ENCODE data around the gene ITGAL.

The ITGAL gene

DNA sequence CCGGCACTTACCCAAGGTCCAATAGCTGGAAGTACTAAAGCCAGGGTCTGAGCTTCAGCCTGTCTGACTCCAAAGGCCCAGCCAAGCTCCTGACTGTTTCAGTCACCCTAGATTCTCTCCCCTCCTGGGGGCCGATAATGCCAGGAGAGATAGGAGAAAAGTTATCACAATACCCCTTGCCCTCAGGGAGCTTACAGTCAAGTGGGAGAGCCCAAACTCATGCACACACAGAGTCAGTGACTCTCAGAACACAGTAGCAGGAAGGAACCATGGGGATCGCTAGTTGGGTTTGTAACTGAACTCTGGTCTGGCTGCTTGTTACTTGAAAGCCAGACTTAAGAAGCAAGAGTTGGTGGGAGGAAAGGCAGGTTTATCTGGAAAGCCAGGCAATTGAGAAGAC is 39.0 kb downstream of the ITGAL start:
- DNase-seq (ENCODE audit: extremely low spot score): no peak
- TF ChIP-seq NFRKB (IDR thresholded peaks at IDR 0.05) (no peak), L3MBTL2 (conservative IDR thresholded peaks at IDR 0.05) (no peak), ARNT (IDR thresholded peaks at IDR 0.05) (no peak), LEF1 (IDR thresholded peaks at IDR 0.05; ENCODE audit: borderline replicate concordance) (no peak), FOXM1 (IDR thresholded peaks at IDR 0.05; ENCODE audit: borderline replicate concordance) (no peak), ZNF384 (IDR thresholded peaks at IDR 0.05) (no peak), FOXK2 (IDR thresholded peaks at IDR 0.05) (no peak), BHLHE40 (IDR thresholded peaks at IDR 0.05; ENCODE audit: borderline replicate concordance) (no peak), FOXA1 (IDR thresholded peaks at IDR 0.05) (no peak), SUZ12 (IDR thresholded peaks at IDR 0.05) (no peak), TARDBP (IDR thresholded peaks at IDR 0.05) (no peak)
- ChIA-PET POLR2A (interaction anchor here (1.4 to 3.3 kb wide), 2 partner anchors 11 to 13 kb away, joined by 4 to 19 read pairs; no protein-coding TSS in a partner anchor), CTCF (interaction anchor here (1.2 kb wide), 1 partner anchor 17 kb away, joined by 3 read pairs; no protein-coding TSS in a partner anchor)

GRCh38 chr16:30515275-30515674 is 42.7 kb downstream of the ITGAL start:
- TF ChIP-seq, protein P1, sequence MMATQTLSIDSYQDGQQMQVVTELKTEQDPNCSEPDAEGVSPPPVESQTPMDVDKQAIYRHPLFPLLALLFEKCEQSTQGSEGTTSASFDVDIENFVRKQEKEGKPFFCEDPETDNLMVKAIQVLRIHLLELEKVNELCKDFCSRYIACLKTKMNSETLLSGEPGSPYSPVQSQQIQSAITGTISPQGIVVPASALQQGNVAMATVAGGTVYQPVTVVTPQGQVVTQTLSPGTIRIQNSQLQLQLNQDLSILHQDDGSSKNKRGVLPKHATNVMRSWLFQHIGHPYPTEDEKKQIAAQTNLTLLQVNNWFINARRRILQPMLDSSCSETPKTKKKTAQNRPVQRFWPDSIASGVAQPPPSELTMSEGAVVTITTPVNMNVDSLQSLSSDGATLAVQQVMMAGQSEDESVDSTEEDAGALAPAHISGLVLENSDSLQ (IDR thresholded peaks at IDR 0.05): no peak
- TF ChIP-seq SUZ12 (IDR thresholded peaks at IDR 0.05): no peak
- no peak for TF ChIP-seq FOXM1 (IDR thresholded peaks at IDR 0.05; ENCODE audit: borderline replicate concordance)
- TF ChIP-seq FOXK2 (IDR thresholded peaks at IDR 0.05): no peak
- no peak for TF ChIP-seq ARNT (IDR thresholded peaks at IDR 0.05)
- TF ChIP-seq LEF1 (IDR thresholded peaks at IDR 0.05; ENCODE audit: borderline replicate concordance): no peak
- TF ChIP-seq NFRKB (IDR thresholded peaks at IDR 0.05): no peak
- no peak for TF ChIP-seq FOXA1 (IDR thresholded peaks at IDR 0.05)
- TF ChIP-seq SP1 (IDR thresholded peaks at IDR 0.05): no peak
- TF ChIP-seq ELF4 (IDR thresholded peaks at IDR 0.05): no peak
- TF ChIP-seq BHLHE40 (IDR thresholded peaks at IDR 0.05; ENCODE audit: borderline replicate concordance): no peak
- no peak for TF ChIP-seq HDGF (IDR thresholded peaks at IDR 0.05; ENCODE audit: borderline replicate concordance)
- TF ChIP-seq L3MBTL2 (conservative IDR thresholded peaks at IDR 0.05): no peak
- TF ChIP-seq ZNF384 (IDR thresholded peaks at IDR 0.05): no peak
- TF ChIP-seq CTBP1 (IDR thresholded peaks at IDR 0.05; ENCODE audit: borderline replicate concordance): no peak
- no peak for TF ChIP-seq TARDBP (IDR thresholded peaks at IDR 0.05)
- no peak for DNase-seq (ENCODE audit: extremely low spot score)
- ChIA-PET CTCF (no interaction called here), POLR2A (interaction anchor here (2.0 kb wide), 1 partner anchor 10 kb away, joined by 8 read pairs; no protein-coding TSS in a partner anchor)

DNA sequence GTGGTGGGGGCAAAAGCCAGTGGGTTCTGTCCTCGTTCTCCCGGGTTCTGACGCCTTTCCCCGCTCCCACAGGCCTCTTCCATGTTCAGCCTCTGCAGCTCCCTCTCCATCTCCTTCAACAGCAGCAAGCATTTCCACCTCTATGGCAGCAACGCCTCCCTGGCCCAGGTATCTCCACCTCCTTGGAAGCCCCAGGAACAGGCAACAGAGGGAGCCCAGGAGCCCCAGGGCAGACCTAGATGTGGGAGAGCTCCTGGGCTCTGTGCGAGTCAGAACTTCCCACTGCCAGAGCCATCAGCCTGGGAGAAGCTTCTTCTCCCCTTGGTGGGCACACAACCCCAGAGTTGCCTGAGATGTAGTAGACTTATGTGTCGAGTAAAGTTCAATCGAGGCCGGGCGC is 46.0 kb downstream of the ITGAL start:
- no peak for TF ChIP-seq LEF1 (IDR thresholded peaks at IDR 0.05; ENCODE audit: borderline replicate concordance)
- TF ChIP-seq TARDBP (IDR thresholded peaks at IDR 0.05): no peak
- TF ChIP-seq, protein P1 (IDR thresholded peaks at IDR 0.05): no peak
- CTCF ChIA-PET: interaction anchor here (1.8 kb wide), 1 partner anchor 89 kb away, joined by 8 read pairs; the partner anchor contains the start of gene DCTPP1
- no peak for DNase-seq (ENCODE audit: extremely low spot score)
- POLR2A ChIA-PET: interaction anchor here (1.1 to 2.0 kb wide), 5 partner anchors 10 to 89 kb away, joined by 3 to 7 read pairs (median 5); partner anchors contain the start of genes DCTPP1, SEPHS2 and ZNF764

DNA sequence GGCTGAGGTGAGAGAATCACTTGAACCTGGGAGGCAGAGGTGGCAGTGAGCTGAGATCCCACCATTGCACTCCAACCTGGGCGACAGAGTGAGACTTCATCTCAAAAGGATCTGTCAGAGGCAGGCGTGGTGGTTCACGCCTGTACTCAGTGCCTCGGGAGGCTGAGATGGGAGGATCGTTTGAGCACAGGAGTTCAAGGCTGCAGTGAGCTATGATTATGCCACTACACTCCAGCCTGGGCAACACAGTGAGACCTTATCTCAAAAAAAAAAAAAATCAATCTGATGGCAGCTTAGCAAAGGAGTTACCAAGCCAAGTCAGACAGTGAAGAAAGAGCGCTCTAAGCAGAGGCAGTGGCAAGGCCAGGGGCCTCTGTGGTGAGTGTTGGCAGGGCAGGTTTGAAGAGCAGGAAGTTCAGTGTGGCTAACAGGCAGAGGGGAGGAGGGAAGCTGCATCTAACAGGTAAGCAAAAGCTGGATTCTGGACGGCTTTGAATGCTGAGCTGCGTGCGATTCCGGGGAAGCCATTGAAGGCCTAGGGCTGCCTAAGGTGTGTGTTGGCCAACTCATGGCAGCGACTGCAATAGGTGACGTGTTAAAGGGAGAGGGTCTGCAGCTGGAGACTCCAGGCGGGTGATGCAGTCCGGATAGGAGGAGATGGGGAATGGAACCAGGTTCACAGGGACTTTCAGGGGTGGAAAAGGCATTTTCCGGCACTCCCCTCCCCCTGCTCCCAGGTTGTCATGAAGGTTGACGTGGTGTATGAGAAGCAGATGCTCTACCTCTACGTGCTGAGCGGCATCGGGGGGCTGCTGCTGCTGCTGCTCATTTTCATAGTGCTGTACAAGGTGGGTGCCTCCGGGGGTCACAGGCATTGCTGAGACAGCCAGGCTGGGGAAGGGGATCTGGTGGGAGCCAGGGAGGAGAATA is 46.8 kb downstream of the ITGAL start:
- DNase-seq (ENCODE audit: extremely low spot score): no peak
- no peak for TF ChIP-seq ELF4 (IDR thresholded peaks at IDR 0.05)
- TF ChIP-seq L3MBTL2 (conservative IDR thresholded peaks at IDR 0.05): no peak
- TF ChIP-seq, protein P1 (IDR thresholded peaks at IDR 0.05): no peak
- TF ChIP-seq SP1 (IDR thresholded peaks at IDR 0.05): no peak
- no peak for TF ChIP-seq SUZ12 (IDR thresholded peaks at IDR 0.05)
- no peak for TF ChIP-seq ZNF384 (IDR thresholded peaks at IDR 0.05)
- no peak for TF ChIP-seq NFRKB (IDR thresholded peaks at IDR 0.05)
- no peak for TF ChIP-seq CTBP1 (IDR thresholded peaks at IDR 0.05; ENCODE audit: borderline replicate concordance)
- no peak for TF ChIP-seq FOXK2 (IDR thresholded peaks at IDR 0.05)
- TF ChIP-seq HDGF (IDR thresholded peaks at IDR 0.05; ENCODE audit: borderline replicate concordance): no peak
- TF ChIP-seq TARDBP (IDR thresholded peaks at IDR 0.05): no peak
- no peak for TF ChIP-seq FOXA1 (IDR thresholded peaks at IDR 0.05)
- TF ChIP-seq ARNT (IDR thresholded peaks at IDR 0.05): no peak
- no peak for TF ChIP-seq LEF1 (IDR thresholded peaks at IDR 0.05; ENCODE audit: borderline replicate concordance)
- no peak for TF ChIP-seq FOXM1 (IDR thresholded peaks at IDR 0.05; ENCODE audit: borderline replicate concordance)
- ChIA-PET POLR2A (interaction anchor here (1.1 to 2.0 kb wide), 5 partner anchors 10 to 89 kb away, joined by 3 to 7 read pairs (median 5); partner anchors contain the start of genes DCTPP1, SEPHS2 and ZNF764), CTCF (interaction anchor here (1.8 kb wide), 1 partner anchor 89 kb away, joined by 8 read pairs; the partner anchor contains the start of gene DCTPP1)

DNA sequence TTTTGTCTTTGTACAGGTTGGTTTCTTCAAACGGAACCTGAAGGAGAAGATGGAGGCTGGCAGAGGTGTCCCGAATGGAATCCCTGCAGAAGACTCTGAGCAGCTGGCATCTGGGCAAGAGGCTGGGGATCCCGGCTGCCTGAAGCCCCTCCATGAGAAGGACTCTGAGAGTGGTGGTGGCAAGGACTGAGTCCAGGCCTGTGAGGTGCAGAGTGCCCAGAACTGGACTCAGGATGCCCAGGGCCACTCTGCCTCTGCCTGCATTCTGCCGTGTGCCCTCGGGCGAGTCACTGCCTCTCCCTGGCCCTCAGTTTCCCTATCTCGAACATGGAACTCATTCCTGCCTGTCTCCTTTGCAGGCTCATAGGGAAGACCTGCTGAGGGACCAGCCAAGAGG is 48.9 kb downstream of the ITGAL start:
- DNase-seq (ENCODE audit: extremely low spot score): no peak
- TF ChIP-seq L3MBTL2 (conservative IDR thresholded peaks at IDR 0.05): no peak
- no peak for TF ChIP-seq HDGF (IDR thresholded peaks at IDR 0.05; ENCODE audit: borderline replicate concordance)
- no peak for TF ChIP-seq FOXK2 (IDR thresholded peaks at IDR 0.05)
- no peak for TF ChIP-seq NFRKB (IDR thresholded peaks at IDR 0.05)
- no peak for TF ChIP-seq FOXM1 (IDR thresholded peaks at IDR 0.05; ENCODE audit: borderline replicate concordance)
- no peak for TF ChIP-seq LEF1 (IDR thresholded peaks at IDR 0.05; ENCODE audit: borderline replicate concordance)
- no peak for TF ChIP-seq ZNF384 (IDR thresholded peaks at IDR 0.05)
- TF ChIP-seq FOXA1 (IDR thresholded peaks at IDR 0.05): no peak
- no peak for TF ChIP-seq TARDBP (IDR thresholded peaks at IDR 0.05)
- no peak for TF ChIP-seq SUZ12 (IDR thresholded peaks at IDR 0.05)
- TF ChIP-seq ELF4 (IDR thresholded peaks at IDR 0.05): no peak
- TF ChIP-seq CTBP1 (IDR thresholded peaks at IDR 0.05; ENCODE audit: borderline replicate concordance): no peak
- no peak for TF ChIP-seq SP1 (IDR thresholded peaks at IDR 0.05)
- CTCF ChIA-PET: no interaction called here
- POLR2A ChIA-PET: interaction anchor here (1.2 kb wide), 1 partner anchor 8 kb away, joined by 3 read pairs; no protein-coding TSS in a partner anchor
